NOMO-1 (cell line): Measurements from ENCODE around the gene ALPG.
"Not testable (repeated sequence)": the region's sequence is repeated elsewhere in the genome, so short reads cannot be mapped to it uniquely, and the experiment has no call there.

Experiments
- DNase-seq, 2 experiments: peaks; one replicate each; lab custom pipeline; 2025; ENCODE audit not compliant: unreplicated experiment in 2 of 2; lab: John Stamatoyannopoulos, UW

The ALPG gene

DNA sequence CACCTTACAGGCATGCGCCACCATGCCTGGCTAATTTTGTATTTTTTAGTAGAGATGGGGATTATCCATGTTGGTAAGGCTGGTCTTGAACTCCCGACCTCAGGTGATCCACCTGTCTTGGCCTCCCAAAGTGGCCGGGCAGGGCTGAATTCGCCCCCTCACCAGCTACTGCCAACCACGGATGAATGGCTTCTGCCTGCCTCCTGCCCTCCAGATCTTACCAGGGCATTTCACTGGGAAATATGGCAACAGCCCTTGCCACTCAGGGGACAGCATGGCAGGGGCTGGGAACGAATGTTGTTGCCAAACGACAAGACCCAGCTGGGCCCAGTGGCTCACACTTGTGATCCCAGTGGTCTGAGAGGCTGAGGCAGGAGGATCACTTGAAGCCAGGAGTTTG lies 29.9 kb upstream of the ALPG start:
- DNase-seq, result no peak

DNA sequence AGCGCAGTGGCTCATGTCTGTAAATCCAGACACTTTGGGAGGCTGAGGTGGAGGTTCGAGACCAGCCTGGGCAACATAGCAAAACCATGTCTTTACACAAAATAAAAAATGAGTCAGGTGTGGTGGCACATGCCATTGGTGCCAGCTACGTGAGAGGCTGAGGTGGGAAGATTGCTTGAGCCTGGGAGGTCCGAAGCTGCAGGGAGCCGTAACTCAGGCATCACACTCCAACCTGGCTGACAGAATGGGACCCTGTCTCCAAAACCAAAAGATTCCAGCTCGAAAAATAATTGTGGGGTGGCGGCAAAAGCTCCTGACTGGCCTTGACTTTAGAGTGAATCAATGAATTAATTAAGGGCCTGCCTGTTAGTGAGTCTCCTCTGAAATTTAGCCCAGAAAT lies 29.3 kb upstream of the ALPG start:
- no peak for DNase-seq

DNA sequence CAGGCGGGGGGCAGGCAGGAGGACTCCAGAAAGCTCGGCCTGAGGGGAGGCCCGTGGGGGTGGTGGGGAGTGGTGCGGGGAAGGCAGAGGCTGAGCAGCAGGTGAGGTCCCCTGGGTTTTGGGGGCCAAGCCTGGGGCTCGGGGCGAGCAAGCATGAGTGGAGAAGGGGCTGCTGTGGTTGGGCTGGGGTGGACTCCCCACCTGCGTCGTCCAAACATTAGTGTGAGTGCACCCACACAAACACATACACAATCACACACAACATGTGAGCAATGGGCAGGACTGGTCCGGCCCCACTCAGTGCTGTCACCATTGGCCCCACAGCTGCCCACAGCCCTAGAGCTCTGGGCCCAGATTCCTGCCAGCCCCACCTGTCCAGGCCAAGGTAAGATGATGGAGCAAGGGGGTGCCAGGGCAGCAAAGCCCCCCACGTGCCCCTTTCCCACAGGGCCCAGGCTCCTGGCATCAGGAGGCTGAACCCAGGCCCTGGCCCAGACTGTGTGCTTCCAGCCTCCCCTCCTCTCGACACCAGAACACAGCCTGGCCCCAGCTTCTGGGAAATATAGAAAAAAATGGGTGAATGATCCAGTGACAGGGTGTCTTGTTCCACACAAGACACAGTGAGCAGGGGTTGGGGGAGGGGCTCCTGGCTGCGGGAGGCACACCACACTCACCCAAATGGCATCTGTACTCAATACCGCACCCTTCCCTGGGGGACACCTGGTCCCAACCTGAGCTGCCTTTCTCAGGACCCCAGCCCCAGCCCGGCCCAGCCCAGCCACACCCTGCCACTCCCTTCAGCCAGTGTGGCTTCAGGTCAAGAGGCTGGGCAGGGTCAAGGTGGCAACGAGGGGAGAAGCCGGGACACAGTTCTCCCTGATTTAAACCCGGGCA lies 28.6 kb upstream of the ALPG start:
- no peak for DNase-seq

DNA sequence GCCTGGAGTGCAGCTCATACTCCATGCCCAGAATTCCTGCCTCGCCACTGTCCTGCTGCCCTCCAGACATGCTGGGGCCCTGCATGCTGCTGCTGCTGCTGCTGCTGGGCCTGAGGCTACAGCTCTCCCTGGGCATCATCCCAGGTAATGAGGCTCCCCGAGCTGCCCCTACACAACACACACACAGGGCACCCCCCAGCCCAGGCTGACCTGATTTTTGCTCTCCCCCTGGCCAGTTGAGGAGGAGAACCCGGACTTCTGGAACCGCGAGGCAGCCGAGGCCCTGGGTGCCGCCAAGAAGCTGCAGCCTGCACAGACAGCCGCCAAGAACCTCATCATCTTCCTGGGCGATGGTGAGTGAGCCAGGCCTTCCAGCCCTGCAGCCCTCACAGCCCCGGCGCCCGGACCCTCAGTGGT lies 27.9 kb upstream of the ALPG start, which contains the start of gene ALPP:
TSS of gene ALPP (plus strand) at position 17 of the 417 bp plus-strand sequence. CDS start at position 69, 52 bp downstream.
- not testable (repeated sequence) for DNase-seq

DNA sequence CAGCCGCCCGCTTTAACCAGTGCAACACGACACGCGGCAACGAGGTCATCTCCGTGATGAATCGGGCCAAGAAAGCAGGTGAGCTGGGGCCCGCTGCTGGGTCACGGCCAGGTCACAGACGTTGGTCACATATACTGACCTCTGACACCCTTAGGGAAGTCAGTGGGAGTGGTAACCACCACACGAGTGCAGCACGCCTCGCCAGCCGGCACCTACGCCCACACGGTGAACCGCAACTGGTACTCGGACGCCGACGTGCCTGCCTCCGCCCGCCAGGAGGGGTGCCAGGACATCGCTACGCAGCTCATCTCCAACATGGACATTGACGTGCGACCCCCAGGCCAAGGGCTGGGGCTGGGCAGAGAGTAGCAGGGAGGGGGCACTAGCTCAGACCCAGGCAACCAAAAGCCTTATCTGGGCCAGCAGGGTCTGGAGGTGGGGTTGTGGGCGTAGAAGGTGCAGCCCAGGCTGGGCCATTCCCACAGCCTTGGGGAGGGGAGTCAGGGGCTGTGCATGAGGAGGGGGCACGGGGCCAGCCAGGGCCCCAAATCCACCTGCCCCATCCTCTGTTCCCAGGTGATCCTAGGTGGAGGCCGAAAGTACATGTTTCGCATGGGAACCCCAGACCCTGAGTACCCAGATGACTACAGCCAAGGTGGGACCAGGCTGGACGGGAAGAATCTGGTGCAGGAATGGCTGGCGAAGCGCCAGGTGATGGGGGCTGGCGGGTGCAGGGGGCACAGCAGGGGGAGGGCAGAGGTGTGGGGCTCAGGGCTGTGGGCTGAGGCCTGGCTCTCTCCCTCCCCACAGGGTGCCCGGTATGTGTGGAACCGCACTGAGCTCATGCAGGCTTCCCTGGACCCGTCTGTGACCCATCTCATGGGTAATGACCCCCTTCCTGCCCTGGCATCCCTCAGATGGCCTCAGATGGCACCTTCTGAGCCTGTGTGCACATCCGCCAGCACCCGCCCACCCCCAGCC lies 26.7 kb upstream of the ALPG start:
- DNase-seq, result not testable (repeated sequence)

DNA sequence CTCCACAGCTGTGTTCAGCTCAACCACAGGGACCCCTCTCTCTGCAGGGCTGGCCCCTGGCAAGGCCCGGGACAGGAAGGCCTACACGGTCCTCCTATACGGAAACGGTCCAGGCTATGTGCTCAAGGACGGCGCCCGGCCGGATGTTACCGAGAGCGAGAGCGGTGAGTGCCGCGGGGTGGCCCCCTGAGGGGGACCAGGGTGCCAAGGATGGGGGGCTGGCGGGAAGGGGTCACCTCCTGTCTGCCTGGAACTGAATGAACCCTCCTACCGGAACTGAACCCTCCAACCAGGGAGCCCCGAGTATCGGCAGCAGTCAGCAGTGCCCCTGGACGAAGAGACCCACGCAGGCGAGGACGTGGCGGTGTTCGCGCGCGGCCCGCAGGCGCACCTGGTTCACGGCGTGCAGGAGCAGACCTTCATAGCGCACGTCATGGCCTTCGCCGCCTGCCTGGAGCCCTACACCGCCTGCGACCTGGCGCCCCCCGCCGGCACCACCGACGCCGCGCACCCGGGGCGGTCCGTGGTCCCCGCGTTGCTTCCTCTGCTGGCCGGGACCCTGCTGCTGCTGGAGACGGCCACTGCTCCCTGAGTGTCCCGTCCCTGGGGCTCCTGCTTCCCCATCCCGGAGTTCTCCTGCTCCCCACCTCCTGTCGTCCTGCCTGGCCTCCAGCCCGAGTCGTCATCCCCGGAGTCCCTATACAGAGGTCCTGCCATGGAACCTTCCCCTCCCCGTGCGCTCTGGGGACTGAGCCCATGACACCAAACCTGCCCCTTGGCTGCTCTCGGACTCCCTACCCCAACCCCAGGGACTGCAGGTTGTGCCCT lies 25.2 kb upstream of the ALPG start:
- DNase-seq, result not testable (repeated sequence)

DNA sequence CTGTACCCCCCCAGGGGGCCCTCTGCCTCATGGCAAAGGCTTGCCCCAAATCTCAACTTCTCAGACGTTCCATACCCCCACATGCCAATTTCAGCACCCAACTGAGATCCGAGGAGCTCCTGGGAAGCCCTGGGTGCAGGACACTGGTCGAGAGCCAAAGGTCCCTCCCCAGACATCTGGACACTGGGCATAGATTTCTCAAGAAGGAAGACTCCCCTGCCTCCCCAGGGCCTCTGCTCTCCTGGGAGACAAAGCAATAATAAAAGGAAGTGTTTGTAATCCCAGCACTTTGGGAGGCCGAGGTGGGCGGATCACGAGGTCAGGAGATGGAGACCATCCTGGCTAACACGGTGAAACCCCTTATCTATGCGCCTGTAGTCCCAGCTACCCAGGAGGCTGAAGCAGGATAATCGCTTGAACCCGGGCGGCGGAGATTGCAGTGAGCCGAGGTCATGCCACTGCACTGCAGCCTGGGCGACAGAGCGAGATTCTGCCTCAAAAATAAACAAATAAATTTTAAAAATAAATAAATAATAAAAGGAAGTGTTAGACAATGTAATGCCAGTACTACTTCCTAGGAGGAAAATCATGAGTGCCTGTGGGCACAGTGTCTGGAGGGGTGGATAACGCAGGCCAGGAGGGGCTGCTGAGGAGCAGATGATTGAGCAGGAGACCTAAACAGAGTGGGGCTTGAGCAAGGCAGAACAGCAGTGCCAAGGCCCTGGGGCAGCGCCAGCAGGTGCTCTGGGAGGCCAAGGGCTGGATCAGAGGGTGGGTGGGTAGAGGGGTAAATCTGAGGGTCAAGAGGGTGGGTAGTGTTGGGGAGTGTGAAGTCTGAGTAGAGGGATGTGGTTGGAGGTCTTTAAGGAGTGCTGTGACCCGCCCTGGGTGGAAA lies 24.1 kb upstream of the ALPG start:
- no peak for DNase-seq

DNA sequence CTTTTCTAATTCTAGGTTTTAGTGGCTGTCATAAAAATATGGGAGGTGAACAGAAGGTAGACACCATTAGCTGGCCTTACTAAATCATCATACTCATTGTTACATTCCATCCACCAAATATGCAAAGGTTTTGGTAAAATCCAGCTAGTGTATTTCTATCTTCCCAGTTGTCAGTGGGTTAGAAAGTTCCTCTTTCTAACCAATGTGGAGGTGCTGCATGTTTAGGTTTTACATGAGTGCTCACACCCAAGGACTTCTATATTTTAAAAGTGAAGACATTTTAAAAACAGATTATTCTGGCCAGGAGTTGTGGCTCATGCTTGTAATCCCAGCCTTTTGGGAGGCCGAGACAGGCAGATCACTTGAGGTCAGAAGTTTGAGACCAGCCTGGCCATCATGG lies 22.2 kb upstream of the ALPG start:
- no peak for DNase-seq

DNA sequence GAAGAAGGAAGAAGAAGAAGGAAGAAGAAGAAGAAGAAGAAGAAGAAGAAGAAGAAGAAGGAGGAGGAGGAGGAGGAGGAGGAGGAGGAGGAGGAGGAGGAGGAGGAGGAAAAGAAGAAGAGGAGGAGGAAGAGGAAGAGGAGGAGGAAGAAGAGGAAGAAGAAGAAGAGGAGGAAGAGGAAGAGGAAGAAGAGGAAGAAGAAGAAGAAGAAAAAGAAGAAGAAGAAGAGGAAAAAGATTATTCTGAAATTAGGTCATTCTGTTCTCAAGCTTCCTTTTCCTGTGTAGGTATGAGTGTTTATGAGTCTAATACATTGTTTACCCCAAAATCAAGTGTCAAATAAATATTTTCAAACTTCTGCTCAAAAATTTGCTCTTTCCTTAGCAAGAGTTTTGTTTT lies 21.6 kb upstream of the ALPG start:
- not testable (repeated sequence) for DNase-seq

DNA sequence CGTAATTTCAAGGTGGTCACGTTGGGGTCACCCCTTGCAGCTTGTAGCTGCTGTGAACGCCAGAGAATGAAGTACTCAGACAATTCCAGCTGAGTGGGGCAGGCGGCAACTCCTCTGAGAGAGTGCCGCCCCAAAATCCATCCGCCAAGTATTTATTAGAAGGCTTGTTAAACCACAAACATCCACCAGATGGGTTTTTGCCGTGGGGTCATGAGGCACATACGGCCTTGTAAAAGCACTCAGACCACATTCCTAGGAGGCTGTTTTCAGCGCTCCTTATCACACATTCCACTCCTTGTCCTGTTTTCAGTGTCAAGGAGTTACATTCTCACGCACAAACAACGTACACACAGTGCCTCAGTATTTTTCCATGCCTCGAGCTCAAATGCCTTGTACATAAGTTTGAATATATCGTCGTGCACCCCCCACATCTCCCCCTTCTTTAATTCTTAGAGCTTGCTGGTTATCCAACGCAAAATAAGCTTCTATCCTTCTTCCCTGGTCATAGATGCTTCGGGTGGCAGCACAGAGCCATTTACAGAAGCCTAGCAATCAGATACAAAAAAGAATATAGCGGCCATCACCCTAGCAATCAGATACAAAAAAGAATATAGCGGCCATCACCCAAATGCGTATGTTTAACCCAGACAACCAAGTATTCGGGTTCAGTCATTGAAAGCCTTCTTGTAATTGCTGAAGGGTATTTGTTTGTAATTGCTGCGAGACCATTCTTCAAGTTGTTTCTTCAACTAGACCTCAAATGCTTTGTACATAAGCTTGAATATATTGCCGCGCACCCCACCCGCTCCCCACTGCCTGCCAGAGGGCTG lies 20.8 kb upstream of the ALPG start:
- no peak for DNase-seq

DNA sequence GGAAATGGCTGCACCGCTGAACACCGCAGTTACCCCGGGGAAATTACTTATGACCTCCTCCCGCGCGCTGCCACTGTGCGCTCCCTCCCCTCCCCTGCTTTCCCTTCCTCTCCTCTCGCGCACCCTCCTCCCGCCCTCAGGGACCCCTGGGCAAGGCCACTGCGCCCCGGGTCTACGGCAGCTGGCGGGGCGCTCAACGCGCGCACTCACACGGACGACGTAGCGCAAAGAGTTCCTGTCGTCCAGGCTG lies 20.2 kb upstream of the ALPG start:
- no peak for DNase-seq

DNA sequence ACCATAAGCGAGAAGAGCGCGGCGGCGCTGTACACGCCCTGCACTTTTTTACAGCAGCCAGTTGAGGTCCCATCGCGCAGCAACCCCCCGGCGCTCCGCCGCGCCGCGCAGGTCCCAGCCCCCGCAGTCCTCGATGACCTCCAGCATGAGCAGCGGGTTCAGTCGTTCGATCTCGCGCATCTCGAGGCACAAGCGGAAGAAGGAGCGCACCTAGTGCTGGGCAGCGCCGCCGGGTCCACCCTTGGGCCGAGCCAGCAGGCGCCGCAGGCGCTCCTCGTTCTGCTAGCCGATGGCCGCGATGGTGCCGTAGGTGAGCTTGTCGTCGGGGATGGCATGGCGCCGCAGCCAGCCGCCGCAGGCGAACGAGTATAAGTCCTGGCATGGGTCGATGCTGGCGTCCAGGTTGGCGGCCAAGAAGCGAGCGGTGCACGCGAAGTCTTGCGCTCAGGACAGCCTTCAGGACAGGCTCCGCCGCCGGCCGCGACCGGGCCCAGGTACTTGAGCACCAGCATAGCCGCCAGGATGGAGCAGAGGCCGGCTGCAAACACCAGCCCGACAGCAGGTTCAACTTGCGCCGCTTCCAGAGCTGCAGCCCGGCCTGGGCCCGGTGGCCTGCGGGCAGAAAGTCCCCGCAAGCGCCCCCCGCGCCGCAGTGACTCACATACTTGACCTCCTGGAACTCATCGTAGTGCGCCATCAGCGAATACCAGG lies 19.7 kb upstream of the ALPG start:
- DNase-seq, result no peak

DNA sequence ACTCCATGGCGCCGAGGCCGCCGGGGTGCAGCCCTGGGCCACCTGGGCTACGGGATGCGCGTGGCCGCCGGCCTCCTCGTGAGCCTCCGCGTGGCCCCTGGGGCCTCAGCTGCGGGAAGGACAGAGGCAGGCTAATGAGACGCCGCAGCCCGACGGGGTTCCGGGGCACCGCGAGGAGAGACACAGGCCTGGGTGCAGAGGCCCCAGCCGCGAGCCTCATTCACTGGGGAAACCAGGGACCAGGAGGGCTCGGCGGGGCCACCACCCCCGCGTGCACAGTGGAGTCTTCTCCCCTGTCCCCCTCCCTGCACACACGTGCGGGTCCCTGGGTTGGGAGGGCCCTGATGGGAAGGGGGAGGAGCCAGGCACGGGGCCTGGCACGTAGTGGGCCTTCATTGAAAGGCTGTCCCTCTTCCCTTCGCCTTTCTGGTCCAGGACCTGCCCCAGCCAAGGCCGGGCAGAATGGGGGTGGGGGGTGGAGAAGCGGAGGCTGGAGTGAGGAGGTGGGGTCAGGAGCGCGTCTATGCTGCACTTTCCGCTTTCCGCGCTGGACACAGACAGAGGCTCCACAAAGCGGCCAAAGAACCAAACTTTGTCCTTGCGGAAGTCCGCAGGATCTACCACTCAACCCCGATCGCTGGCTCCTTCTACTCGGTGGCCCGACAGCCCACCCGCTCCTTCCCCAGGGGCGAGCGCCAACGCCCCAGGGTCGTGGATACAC lies 19.0 kb upstream of the ALPG start:
- no peak for DNase-seq

DNA sequence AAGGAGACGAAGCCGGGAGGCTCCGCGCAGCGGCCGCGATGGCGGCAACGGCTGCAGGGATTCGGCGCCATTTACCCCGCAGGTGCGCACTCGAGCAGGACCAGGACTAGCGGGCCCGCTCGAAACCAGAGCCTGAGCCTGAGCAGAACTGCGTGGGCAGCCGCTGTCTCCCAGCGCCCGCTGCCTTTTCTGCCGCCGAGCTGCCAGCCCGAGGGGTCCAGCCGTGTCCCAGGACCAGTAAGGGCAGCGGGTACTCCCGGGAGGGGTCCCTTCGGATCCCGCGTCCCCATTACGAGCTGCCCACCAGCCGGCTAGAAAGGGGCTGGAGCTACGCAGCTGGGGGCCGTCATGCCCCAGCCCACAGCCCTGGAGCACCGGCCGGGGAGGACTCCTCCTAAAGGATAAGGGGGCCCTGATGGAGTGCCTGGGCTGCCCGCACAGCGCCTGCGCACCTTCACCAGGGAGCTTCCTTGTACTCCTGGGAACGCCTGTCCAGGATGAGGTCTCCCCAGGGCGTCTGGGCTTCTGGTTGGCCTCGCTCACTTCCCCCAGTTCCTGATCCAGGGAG lies 18.2 kb upstream of the ALPG start:
- DNase-seq, result no peak

DNA sequence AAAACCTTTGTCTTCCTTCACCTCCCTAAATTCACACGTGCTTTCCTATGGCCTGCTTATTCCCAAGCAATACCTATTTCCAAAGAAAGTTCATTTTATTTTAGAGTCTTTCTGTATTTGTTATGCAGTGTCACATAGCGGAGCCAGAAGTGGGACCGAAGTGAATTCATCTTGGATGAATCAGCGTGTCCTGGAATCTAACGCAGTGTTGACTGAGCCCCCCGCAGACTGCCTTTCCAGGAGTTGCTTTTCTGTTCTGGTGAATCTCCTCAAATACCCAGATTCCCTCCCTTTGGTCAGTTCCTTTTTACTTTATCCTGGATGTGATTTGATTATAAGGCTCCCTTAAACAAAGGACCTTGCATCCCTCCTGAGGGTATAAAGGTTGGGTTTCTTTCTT lies 17.3 kb upstream of the ALPG start:
- no peak for DNase-seq

DNA sequence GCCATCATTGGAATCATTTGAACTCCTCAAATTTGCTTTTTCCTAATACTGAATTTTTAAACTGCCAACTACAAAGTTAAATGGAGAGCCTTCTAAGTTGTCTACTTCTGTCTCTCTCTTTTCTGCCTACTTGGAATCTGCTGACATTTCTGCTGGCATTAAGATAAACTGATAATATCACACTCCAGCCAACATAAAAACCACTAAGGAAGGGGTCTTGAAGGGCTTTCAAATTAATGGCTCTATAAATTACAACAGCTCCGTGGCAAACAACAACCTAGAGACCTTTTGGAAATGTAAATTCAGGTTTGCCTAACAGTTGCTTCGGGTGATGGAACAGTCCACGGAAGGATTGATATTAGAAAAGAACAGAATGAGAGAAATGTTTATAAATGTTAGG lies 16.0 kb upstream of the ALPG start:
- DNase-seq, result no peak

DNA sequence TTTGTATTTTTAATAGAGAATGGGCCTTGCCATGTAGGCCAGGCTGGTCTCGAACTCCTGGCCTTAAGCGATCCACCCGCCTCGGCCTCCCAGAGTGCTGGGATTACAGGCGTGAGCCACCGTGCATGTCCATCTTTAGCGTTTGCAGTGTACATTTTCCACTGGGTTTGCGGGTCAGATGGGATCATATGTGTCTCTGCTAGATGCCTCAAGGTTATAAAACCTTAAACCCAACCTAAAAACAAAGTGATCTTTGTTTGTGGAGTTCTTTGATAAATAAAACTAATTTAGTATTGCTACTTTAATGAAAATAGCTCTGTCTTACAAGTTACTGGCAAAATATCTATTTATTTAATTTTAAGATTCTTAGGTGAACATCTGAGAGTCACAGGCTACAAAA lies 13.1 kb upstream of the ALPG start:
- DNase-seq, result no peak
